ENCODE measurements around the gene BCR. TPM values are rescaled to one million over a fixed set of nuclear protein-coding genes. Genes with fewer than 3 reads are reported as not detected.

Gene BCR
- total RNA-seq, 1 experiment from 2014 or later, result 129 TPM

- no peak overlapping the region for H3K27ac Mint-ChIP-seq
- ChIA-PET POLR2A (no interaction called here), CTCF (no interaction called here)
- ATAC-seq (no peak), DNase-seq (ENCODE audit: low spot score) (no peak)
- peaks cover 23% of the 10 kb centered on the region for H3K36me3 Mint-ChIP-seq
- no peak for TF ChIP-seq NFATC4 (CRISPR knock-in tag; IDR thresholded peaks at IDR 0.05)
- TF ChIP-seq PRRX2 (CRISPR knock-in tag; IDR thresholded peaks at IDR 0.05), result no peak
- no peak for TF ChIP-seq ZBTB21 (CRISPR knock-in tag; IDR thresholded peaks at IDR 0.05; ENCODE audit: borderline replicate concordance)
- no peak for TF ChIP-seq ZSCAN18 (CRISPR knock-in tag; IDR thresholded peaks at IDR 0.05)
- TF ChIP-seq HMGXB4 (CRISPR knock-in tag; IDR thresholded peaks at IDR 0.05), result no peak
- TF ChIP-seq SOX15 (CRISPR knock-in tag; IDR thresholded peaks at IDR 0.05), result no peak
- no peak for TF ChIP-seq CREM (CRISPR knock-in tag; IDR thresholded peaks at IDR 0.05)
- no peak for TF ChIP-seq FOXP4 (CRISPR knock-in tag; IDR thresholded peaks at IDR 0.05)
- TF ChIP-seq MXD4 (CRISPR knock-in tag; IDR thresholded peaks at IDR 0.05; ENCODE audit: borderline replicate concordance), result no peak
- TF ChIP-seq NFYB (CRISPR knock-in tag; conservative IDR thresholded peaks at IDR 0.05; ENCODE audit: low read depth), result no peak
- TF ChIP-seq STAT6 (CRISPR knock-in tag; conservative IDR thresholded peaks at IDR 0.05; ENCODE audit: low read depth), result no peak
- H3K27me3 Mint-ChIP-seq (ENCODE audit: low read depth), result no peaks in the 10 kb centered on the region; the same call in 1 of the 2 replicates
- no peaks in the 10 kb centered on the region for H3K9me3 Mint-ChIP-seq
- no peak overlapping the region for H3K4me3 Mint-ChIP-seq
- peaks cover 86% of the 10 kb centered on the region for H3K4me1 Mint-ChIP-seq
These were observed 6.9 kb downstream of the BCR start for GRCh38 chr22:23187211-23187610.

GRCh38 chr22:23187871-23188700 is 7.8 kb downstream of the BCR start:
- Mint-ChIP-seq H3K9me3 (no peaks in the 10 kb centered on the region), H3K36me3 (peaks cover 19% of the 10 kb centered on the region), H3K4me3 (peak overlapping the region; percentile 7; the same call in 1 of the 2 replicates), H3K27me3 (ENCODE audit: low read depth) (no peaks in the 10 kb centered on the region), H3K27ac (peak overlapping the region; percentile 68), H3K4me1 (peaks cover 86% of the 10 kb centered on the region)
- POLR2A ChIA-PET, result interaction anchor here (1.5 kb wide), 1 partner anchor 55 kb away, joined by 3 read pairs; no protein-coding TSS in a partner anchor
- DNase-seq (ENCODE audit: low spot score) (no peak), ATAC-seq (no peak; the same call in 1 of the 2 replicates)
- CTCF ChIA-PET, result interaction anchor here (0.9 to 2.2 kb wide), 6 partner anchors 9 to 102 kb away, joined by 3 to 6 read pairs (median 5); no protein-coding TSS in a partner anchor
- TF ChIP-seq E2F1 (CRISPR knock-in tag; IDR thresholded peaks at IDR 0.05), result no peak
- TF ChIP-seq E2F4 (CRISPR knock-in tag; IDR thresholded peaks at IDR 0.05; ENCODE audit: borderline replicate concordance, low read depth), result no peak
- TF ChIP-seq MYBL2 (CRISPR knock-in tag; IDR thresholded peaks at IDR 0.05), result no peak
- TF ChIP-seq AFF4 (CRISPR knock-in tag; IDR thresholded peaks at IDR 0.05; ENCODE audit: borderline replicate concordance), result no peak
- no peak for TF ChIP-seq ATF6 (CRISPR knock-in tag; IDR thresholded peaks at IDR 0.05)

Data from WTC11 (cell line).